Esophagus muscularis mucosa (tissue), 4 donors: ENCODE results near the gene NTN3. TPM values are rescaled to one million over a fixed set of nuclear protein-coding genes. Genes with fewer than 3 reads are reported as not detected.

Source experiments
- DNase-seq: peaks from one replicate; pipeline ENCODE4 v3.0.0-alpha.2; 2017; ENCODE audit errors: extremely low spot score
- H3K27ac ChIP-seq, 4 donors: fragments of 200-600 bp; sonication (generic); replicated peaks in 1 of 4; 1 replicate in 3 of 4; 2 replicates in 1 of 4; pipeline ENCODE4 v1.5.1; 2016 to 2019; ENCODE audit warnings: mild to moderate bottlenecking in 1 of 4
- H3K27me3 ChIP-seq, 4 donors: fragments of 200-600 bp; sonication (generic); one replicate each; pipeline versions ENCODE4 v1.5.1 to v1.6.0; 2016 to 2019
- H3K36me3 ChIP-seq, 4 donors: fragments of 200-600 bp; sonication (generic); one replicate each; pipeline ENCODE4 v1.5.1; 2016 to 2019
- H3K4me1 ChIP-seq, 4 donors: fragments of 200-600 bp; sonication (generic); one replicate each; pipeline ENCODE4 v1.5.1; 2016 to 2019
- H3K4me3 ChIP-seq, 4 donors: fragments of 200-600 bp; sonication (generic); 1 replicate in 2 of 4; 2 replicates in 2 of 4; pipeline ENCODE4 v1.5.1; 2016 to 2019; ENCODE audit warnings: mild to moderate bottlenecking in 4 of 4, moderate library complexity in 1 of 4
- H3K9me3 ChIP-seq, 4 donors: fragments of 200-600 bp; sonication (generic); 1 replicate in 3 of 4; 2 replicates in 1 of 4; pipeline ENCODE4 v1.5.1; 2016 to 2019
- EP300 ChIP-seq: sonication (generic); formaldehyde crosslinking; IDR thresholded peaks from one replicate; pipeline ENCODE4 v1.6.1; 2017; ENCODE audit warnings: antibody characterized with exemption
- POLR2A ChIP-seq: fragments of 450-650 bp; IDR thresholded peaks from one replicate; pipeline ENCODE4 v1.6.1; 2017; ENCODE audit warnings: antibody characterized with exemption, moderate library complexity, mild to moderate bottlenecking, low read depth
- POLR2AphosphoS5 ChIP-seq, 2 donors: sonication (generic); formaldehyde crosslinking; IDR thresholded peaks; one replicate each; pipeline ENCODE4 v1.6.1; 2017; ENCODE audit warnings: antibody characterized with exemption in 2 of 2
- WGBS: methylation state at CpG from one replicate; pipeline ENCODE4 v1.1.5; 2018; 5-methylcytosine and 5-hydroxymethylcytosine counted together
- intact Hi-C: fragments of 100-400 bp; cut with DNase I; formaldehyde crosslinking; loops from one replicate; pipeline ENCODE4 v1.15.1; 2023
- total RNA-seq, 4 donors: library from RNA; depleted of rRNA; stranded (reverse); fragments of >200 nt; gene quantifications; one replicate each; pipeline versions ENCODE4 v1.1.0 to v1.2.1, GENCODE V29; 2016
- TF ChIP-seq, protein P1 (sequence below), 3 experiments: fragments of 200-600 bp in 2 of 3; fragments of 450-650 bp in 1 of 3; sonication (generic) in 2 of 3; IDR thresholded peaks; one replicate each; pipeline ENCODE4 v1.5.1; 2017 to 2019; ENCODE audit warnings: antibody characterized with exemption in 3 of 3, mild to moderate bottlenecking in 2 of 3, moderate library complexity in 1 of 3

The NTN3 gene
- total RNA-seq, 4 donors from 2014 or later: 0.19 to 0.42 (median 0.29) TPM; not detected in 1

DNA sequence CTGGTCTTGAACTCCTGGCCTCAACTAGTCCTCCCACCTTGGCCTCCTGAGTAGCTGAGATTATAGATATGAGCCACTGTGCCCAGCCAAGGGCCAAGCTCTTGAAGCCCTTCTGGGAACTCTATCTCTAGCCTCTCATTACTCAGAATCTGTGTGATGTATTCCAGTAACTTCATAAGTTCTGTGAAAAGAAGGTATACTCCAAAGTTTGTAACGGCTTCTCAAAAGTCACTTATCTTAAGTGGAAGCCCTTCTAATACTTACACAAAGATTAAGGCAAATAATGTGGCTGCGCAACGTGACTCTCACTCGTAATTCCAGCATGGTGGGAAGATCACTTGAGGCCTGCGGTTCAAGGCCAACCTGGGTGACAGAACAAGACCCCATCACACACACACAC is 23.5 kb downstream of the NTN3 start:
- intact Hi-C loops: no loop called here

DNA sequence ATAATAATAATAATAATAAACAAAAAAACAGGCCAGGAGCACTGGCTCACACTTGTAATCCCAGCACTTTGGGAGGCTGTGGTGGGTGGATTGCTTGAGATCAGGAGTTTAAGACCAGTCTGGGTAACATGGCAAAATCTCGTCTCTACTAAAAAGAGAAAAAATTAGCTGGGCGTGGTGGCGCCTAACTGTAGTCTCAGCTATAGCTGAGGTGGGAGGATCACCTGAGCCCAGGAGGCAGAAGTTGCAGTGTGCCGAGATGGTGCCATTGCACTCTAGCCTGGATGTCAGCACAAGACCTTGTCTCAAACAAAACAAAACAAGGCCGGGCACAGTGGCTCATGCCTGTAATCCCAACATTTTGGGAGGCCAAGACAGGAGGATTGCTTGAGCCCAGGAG is 23.9 kb downstream of the NTN3 start:
- H3K4me1 ChIP-seq: peaks cover 20 to 25% (median 23%) of the 10 kb centered on the region in 4 donors
- no peak for DNase-seq
- H3K27ac ChIP-seq: no peak overlapping the region
- no peak overlapping the region for H3K4me3 ChIP-seq
- no peak for TF ChIP-seq POLR2AphosphoS5 (IDR thresholded peaks at IDR 0.05)
- TF ChIP-seq, protein P1, sequence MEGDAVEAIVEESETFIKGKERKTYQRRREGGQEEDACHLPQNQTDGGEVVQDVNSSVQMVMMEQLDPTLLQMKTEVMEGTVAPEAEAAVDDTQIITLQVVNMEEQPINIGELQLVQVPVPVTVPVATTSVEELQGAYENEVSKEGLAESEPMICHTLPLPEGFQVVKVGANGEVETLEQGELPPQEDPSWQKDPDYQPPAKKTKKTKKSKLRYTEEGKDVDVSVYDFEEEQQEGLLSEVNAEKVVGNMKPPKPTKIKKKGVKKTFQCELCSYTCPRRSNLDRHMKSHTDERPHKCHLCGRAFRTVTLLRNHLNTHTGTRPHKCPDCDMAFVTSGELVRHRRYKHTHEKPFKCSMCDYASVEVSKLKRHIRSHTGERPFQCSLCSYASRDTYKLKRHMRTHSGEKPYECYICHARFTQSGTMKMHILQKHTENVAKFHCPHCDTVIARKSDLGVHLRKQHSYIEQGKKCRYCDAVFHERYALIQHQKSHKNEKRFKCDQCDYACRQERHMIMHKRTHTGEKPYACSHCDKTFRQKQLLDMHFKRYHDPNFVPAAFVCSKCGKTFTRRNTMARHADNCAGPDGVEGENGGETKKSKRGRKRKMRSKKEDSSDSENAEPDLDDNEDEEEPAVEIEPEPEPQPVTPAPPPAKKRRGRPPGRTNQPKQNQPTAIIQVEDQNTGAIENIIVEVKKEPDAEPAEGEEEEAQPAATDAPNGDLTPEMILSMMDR (IDR thresholded peaks at IDR 0.05): no peak
- no peak for TF ChIP-seq POLR2A
- no peak for TF ChIP-seq EP300
- no peaks in the 10 kb centered on the region for H3K27me3 ChIP-seq
- no peaks in the 10 kb centered on the region for H3K9me3 ChIP-seq
- 94% methylated on average over 5 of the region's 5 CpGs for WGBS
- H3K36me3 ChIP-seq: peaks cover 13 to 49% (median 32%) of the 10 kb centered on the region in 4 donors
- intact Hi-C loops: no loop called here

More for the DNA sequence above, 23.5 kb downstream of the NTN3 start:
- no peak for TF ChIP-seq EP300
- TF ChIP-seq POLR2AphosphoS5 (IDR thresholded peaks at IDR 0.05): no peak
- TF ChIP-seq POLR2A: no peak
- Histone ChIP-seq H3K4me1 (peaks cover 20 to 25% (median 23%) of the 10 kb centered on the region in 4 donors), H3K9me3 (no peaks in the 10 kb centered on the region), H3K36me3 (peaks cover 13 to 46% (median 32%) of the 10 kb centered on the region in 4 donors), H3K27ac (no peak overlapping the region), H3K4me3 (no peak overlapping the region), H3K27me3 (no peaks in the 10 kb centered on the region)
- 95% methylated on average over 5 of the region's 5 CpGs for WGBS
- no peak for DNase-seq

DNA sequence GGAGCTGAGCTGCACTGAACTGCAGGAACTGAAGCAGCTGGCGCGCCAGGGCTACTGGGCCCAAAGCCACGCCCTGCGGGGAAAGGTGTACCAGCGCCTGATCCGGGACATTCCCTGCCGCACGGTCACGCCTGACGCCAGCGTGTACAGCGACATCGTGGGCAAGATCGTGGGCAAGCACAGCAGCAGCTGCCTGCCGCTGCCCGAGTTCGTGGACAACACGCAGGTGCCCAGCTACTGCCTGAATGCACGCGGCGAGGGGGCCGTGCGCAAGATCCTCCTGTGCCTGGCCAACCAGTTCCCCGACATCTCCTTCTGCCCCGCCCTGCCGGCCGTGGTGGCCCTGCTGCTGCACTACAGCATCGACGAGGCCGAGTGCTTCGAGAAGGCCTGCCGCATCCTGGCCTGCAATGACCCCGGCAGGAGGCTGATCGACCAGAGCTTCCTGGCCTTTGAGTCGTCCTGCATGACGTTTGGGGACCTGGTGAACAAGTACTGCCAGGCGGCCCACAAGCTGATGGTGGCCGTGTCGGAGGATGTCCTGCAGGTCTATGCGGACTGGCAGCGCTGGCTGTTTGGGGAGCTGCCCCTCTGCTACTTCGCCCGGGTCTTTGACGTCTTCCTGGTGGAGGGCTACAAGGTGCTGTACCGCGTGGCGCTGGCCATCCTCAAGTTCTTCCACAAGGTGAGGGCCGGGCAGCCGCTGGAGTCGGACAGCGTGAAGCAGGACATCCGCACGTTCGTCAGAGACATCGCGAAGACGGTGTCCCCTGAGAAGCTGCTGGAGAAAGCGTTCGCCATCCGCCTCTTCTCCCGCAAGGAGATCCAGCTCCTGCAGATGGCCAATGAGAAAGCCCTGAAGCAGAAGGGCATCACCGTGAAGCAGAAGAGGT is 25.4 kb downstream of the NTN3 start:
- WGBS: 96% methylated on average over 32 of the region's 62 CpGs
- intact Hi-C loops: no loop called here
- no peaks in the 10 kb centered on the region for H3K27me3 ChIP-seq
- H3K27ac ChIP-seq: peak overlapping the region in 2 of 4 donors; percentile 23 to 31
- no peak for DNase-seq
- H3K4me1 ChIP-seq: peaks cover 27 to 32% (median 30%) of the 10 kb centered on the region in 4 donors
- no peaks in the 10 kb centered on the region for H3K9me3 ChIP-seq
- H3K4me3 ChIP-seq: no peak overlapping the region
- TF ChIP-seq POLR2A: no peak
- TF ChIP-seq POLR2AphosphoS5 (IDR thresholded peaks at IDR 0.05): no peak
- TF ChIP-seq, protein P1 (IDR thresholded peaks at IDR 0.05): no peak
- TF ChIP-seq EP300: no peak
- peaks cover 13 to 46% (median 30%) of the 10 kb centered on the region in 4 donors for H3K36me3 ChIP-seq

DNA sequence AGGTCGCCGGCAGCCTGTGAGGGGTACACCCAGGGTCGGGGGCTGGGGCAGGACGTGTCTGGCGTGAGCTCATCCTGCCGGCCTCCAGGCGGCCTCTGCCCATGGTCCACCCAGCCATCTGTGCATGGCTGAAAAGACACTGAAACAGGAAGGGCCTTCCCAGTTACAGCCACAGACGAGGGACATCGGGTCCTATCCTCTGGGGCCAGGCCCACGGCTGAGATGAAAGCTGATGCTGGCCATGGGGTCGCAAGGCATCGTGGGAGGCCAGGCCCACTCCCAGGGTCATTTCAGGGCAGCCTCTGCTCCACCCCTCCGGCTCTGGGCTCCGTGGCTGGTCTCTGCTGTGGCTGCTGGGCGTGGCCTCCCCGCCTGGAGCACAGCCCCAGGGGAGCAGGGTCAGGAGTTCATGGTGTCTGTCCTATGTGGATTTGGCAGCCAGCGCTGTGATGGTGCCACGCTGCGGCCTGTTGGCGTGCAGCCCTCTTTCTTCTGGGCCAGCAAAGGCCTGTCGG is 26.1 kb downstream of the NTN3 start:
- H3K27ac ChIP-seq: peak overlapping the region in 3 of 4 donors; percentile 23 to 43 (median 31)
- intact Hi-C loops: no loop called here
- TF ChIP-seq EP300 (no peak), POLR2AphosphoS5 (IDR thresholded peaks at IDR 0.05) (peak; percentile 8 to 15), POLR2A (no peak)
- TF ChIP-seq, protein P1 (IDR thresholded peaks at IDR 0.05): no peak
- no peaks in the 10 kb centered on the region for H3K9me3 ChIP-seq
- H3K4me1 ChIP-seq: peaks cover 34 to 39% (median 37%) of the 10 kb centered on the region in 4 donors
- WGBS: 60% methylated on average over 12 of the region's 21 CpGs
- peaks cover 13 to 46% (median 30%) of the 10 kb centered on the region in 4 donors for H3K36me3 ChIP-seq
- H3K27me3 ChIP-seq: no peaks in the 10 kb centered on the region
- H3K4me3 ChIP-seq: no peak overlapping the region
- no peak for DNase-seq
